ENCODE results near the gene TRIM2.

DNA sequence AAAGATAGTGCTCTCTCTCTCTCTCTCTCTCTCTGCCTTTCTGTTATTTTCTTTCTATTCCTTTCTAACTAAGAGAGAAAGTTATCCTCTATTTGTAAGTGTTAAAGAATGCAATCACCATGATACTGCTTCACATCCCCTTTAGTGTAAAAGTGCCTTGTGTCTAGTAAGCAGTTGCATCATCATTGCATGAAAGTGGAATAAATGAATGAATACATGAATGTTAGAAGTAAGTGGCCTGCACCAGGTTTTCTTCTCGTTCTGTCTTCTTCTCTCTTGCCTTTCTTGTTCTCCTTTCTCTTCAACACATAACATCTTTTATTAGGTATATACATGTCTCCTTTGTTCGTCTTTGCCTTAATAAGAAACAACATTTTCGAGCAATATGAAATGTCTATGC lies 35.2 kb downstream of the TRIM2 start:
- TF ChIP-seq, protein P1, sequence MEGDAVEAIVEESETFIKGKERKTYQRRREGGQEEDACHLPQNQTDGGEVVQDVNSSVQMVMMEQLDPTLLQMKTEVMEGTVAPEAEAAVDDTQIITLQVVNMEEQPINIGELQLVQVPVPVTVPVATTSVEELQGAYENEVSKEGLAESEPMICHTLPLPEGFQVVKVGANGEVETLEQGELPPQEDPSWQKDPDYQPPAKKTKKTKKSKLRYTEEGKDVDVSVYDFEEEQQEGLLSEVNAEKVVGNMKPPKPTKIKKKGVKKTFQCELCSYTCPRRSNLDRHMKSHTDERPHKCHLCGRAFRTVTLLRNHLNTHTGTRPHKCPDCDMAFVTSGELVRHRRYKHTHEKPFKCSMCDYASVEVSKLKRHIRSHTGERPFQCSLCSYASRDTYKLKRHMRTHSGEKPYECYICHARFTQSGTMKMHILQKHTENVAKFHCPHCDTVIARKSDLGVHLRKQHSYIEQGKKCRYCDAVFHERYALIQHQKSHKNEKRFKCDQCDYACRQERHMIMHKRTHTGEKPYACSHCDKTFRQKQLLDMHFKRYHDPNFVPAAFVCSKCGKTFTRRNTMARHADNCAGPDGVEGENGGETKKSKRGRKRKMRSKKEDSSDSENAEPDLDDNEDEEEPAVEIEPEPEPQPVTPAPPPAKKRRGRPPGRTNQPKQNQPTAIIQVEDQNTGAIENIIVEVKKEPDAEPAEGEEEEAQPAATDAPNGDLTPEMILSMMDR (IDR thresholded peaks at IDR 0.05): no peak
- TF ChIP-seq POLR2A (IDR thresholded peaks at IDR 0.05): no peak
